Fibroblast of lung (primary cell): ENCODE results near the gene FBXO9.

ENCODE experiments used
- CTCF ChIP-seq, 2 donors: IDR thresholded peaks in 1 of 2; conservative IDR thresholded peaks in 1 of 2; 1 replicate in 1 of 2; 2 replicates in 1 of 2; pipeline ENCODE4 v1.5.1; 2011 to 2012; ENCODE audit warnings: low read length in 2 of 2, control low read depth in 1 of 2, inconsistent platforms in 1 of 2, low read depth in 1 of 2, mild to moderate bottlenecking in 1 of 2
- EZH2 ChIP-seq: IDR thresholded peaks from 2 replicates; pipeline ENCODE4 v1.5.1; 2012; ENCODE audit warnings: low read length, control low read depth, mild to moderate bottlenecking; ENCODE audit errors: missing control alignments

DNA sequence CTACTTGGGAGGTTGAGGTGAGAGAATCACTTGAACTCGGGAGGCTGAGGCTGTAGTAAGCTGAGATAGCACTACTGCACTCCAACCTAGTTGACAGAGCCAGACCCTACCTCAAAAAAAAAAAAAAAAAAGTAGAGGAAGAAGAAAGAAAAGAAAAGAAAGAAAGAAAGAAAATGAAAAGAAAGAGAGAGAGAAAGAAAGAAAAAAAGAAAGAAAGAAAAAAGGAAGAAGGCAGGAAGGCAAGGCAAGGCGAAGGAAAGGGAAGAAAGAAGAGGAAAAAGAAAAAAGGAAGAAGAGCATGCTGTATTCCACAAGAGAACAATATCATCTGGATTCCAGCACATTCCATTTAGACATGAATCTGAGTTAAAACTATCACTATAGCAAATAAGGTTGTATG, 79.6 kb downstream of the FBXO9 start:
- no peak for TF ChIP-seq CTCF (conservative IDR thresholded peaks at IDR 0.05 in 1 of 2, IDR thresholded peaks at IDR 0.05 in 1 of 2; ENCODE audit: low read depth in 1 of 2, low read length in 2 of 2)
- no peak for TF ChIP-seq EZH2
